Measurements from ENCODE around the gene SMIM1. TPM values are rescaled to one million over a fixed set of nuclear protein-coding genes. Genes with fewer than 3 reads are reported as not detected.

SMIM1 gene
- total RNA-seq, 8 experiments from 2014 or later = 0.87 to 5.2 (median 2.7) TPM

DNA sequence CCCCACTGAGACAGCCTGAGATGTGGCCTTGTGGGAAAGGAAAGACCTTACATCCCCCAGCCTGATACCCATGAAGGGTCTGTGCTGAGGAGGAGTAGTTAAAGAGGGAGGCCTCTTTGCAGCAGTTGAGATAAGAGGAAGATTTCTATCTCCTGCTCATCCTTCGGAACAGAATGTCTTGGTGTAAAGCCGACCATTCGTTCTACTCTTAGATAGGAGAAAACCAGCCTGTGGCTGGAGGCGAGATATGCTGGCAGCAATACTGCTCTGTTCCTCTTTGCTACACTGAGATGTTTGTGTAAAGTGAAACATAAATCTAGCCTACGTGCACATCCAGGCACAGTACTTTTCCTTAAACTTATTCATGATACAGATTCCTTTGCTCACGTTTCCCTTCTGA is 21.8 kb upstream of the SMIM1 start:
- Histone ChIP-seq H3K27ac (no peak overlapping the region), H3K4me3 (no peak overlapping the region), H3K4me1 (replicated peaks in 1 of 2) (peaks cover 11 to 12% of the 10 kb centered on the region in 2 donors)
- WGBS, 10 experiments = 17 to 77% (median 70%) methylated on average over 1 to 6 of the region's 6 CpGs; no CpG with 5 or more reads in 2 of the 10 experiments
- in situ Hi-C loops (cut with MboI; ENCODE audit: low pct_unique_long_range_greater_than_20kb in 2 of 9, low sequenced_read_pairs in 9 of 9, unreplicated experiment in 9 of 9) = no loop called here
- ATAC-seq (replicated peaks in 6 of 8) = no peak

DNA sequence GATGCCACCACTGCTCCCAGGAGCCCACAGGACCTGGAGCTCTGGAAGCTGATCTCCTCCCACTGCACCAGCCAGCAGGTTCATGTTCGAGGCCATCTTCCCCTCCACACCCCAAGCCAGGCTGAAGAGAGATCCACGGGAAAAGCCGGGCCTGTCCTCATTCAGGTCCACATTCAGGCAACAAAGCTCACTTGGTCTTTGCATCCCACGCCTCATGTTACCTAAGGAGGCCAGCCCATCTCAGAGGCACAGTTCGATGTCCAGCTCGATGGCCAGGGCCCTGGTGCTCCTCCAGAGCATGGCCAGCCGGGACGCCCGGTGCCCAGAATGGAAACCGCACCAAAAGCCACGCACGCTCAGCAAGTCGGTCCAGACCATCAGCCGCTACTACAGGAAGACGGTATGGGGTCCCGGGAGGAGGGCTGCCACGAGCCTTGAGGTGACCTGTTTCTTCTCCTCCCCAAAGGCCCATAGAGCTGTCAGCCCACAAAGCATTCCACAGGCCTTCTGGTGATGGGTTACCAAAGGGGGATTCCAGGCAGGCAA is 20.1 kb upstream of the SMIM1 start, which contains the start of gene CCDC27:
CCDC27 (plus strand) TSS at position 51 of the 546 bp plus-strand sequence; CDS start at position 83, 32 bp downstream.
- ATAC-seq (replicated peaks in 6 of 8) = no peak
- in situ Hi-C loops (cut with MboI; ENCODE audit: low pct_unique_long_range_greater_than_20kb in 2 of 9, low sequenced_read_pairs in 9 of 9, unreplicated experiment in 9 of 9) = no loop called here
- Histone ChIP-seq H3K27ac (no peak within 1 kb of the TSS), H3K4me1 (replicated peaks in 1 of 2) (peaks cover 4% of the 10 kb centered on the region in 2 donors), H3K4me3 (no peak within 1 kb of the TSS)
- 83 to 100% (median 91%) methylated on average over 1 to 13 of the region's 17 CpGs; no CpG with 5 or more reads in 4 of the 10 experiments for WGBS, 10 experiments

DNA sequence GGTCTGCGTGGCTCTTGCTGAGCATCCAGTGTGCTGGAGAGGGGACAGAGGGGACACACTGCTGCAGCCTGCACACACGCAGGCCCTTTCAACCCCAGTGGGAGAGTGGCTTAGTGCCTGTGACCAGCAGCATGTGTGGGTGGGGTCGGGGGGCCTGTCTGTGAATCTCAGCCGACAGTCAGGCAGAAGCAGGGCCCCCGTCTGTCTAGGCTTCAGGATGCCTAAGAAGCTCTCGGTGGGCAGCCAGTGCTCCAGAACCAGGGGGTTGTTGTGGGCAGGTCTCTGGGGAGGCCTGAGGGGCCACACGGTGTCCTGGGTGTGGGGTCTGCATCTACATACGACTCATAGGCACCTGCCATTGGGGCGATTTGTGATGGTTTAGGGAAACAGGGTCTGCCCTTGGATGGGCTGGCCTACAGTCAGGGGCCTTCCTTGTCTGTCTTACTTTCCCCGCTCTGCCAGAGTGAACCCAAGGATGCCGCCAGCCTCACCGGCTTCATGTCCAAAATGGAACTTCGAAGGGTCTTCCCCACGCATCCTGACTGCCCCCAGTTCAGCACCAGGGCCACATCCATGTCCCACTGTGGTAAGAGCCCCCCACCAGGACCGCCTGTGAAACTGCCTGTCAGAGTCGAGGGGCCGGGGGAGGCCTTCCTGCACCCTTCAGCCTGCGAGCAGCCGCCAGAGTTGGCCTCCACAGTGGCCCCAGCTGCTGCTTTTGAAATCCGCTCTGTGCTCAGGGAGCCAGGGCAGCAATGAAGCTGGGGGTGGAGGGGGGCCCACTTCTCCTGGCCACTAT is 18.7 kb upstream of the SMIM1 start:
- no peak overlapping the region for H3K27ac ChIP-seq
- ATAC-seq (replicated peaks in 6 of 8) = no peak
- no peak overlapping the region for H3K4me3 ChIP-seq
- WGBS, 10 experiments = 8 to 100% (median 80%) methylated on average over 1 to 17 of the region's 20 CpGs; no CpG with 5 or more reads in 3 of the 10 experiments
- in situ Hi-C loops (cut with MboI; ENCODE audit: low pct_unique_long_range_greater_than_20kb in 2 of 9, low sequenced_read_pairs in 9 of 9, unreplicated experiment in 9 of 9) = no loop called here
- H3K4me1 ChIP-seq (replicated peaks in 1 of 2) = no peaks in the 10 kb centered on the region

DNA sequence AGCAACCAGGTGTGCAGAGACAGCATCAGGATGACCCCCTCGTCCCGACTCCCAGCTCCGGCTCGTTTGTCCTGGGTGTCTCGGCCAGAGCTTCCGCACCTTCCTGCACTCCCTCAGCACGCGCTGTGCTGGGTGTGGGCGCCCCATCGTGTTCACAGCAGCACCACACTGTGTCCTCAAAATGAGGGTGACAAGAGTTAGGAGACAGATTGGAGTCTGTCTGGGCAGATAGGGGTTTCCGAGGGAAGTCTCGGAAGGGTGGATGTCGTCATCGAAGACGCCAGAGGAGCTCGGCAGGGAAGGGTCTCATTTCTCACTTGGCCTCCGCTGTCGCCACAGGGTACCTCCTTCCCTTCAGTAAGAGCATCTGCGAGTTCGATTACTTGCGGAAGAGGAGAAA is 16.2 kb upstream of the SMIM1 start:
- no peaks in the 10 kb centered on the region for H3K4me1 ChIP-seq (replicated peaks in 1 of 2)
- 10 to 85% (median 79%) methylated on average over 4 to 20 of the region's 21 CpGs; no CpG with 5 or more reads in 2 of the 10 experiments for WGBS, 10 experiments
- H3K4me3 ChIP-seq = no peak overlapping the region
- in situ Hi-C loops (cut with MboI; ENCODE audit: low pct_unique_long_range_greater_than_20kb in 2 of 9, low sequenced_read_pairs in 9 of 9, unreplicated experiment in 9 of 9) = no loop called here
- H3K27ac ChIP-seq = peak overlapping the region in 1 of 2 donors; percentile 26
- no peak for ATAC-seq (replicated peaks in 6 of 8)

DNA sequence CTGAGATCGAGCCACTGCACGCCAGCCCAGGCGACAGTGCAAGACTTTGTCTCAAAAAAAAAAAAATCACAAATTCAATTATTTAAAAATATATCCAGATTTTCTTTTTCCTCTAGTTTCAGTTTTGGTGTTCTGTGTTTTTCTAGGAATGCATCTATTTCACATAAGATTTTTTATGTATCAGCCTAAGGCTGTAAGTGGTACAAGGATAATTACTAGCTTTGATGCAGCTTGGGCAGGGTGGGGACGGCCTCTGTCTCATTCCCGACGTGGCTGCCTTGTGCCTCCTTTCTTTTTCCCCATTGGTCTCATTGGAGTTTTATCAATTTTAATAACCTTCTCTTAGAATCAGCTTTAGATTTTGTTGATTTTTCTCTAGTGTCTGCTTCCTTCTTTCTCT is 13.4 kb upstream of the SMIM1 start:
- in situ Hi-C loops (cut with MboI; ENCODE audit: low pct_unique_long_range_greater_than_20kb in 2 of 9, low sequenced_read_pairs in 9 of 9, unreplicated experiment in 9 of 9) = no loop called here
- Histone ChIP-seq H3K4me3 (no peak overlapping the region), H3K4me1 (replicated peaks in 1 of 2) (no peaks in the 10 kb centered on the region), H3K27ac (no peak overlapping the region)
- ATAC-seq (replicated peaks in 6 of 8) = peak in 2 of 8 experiments; percentile 72 to 80
- whole genome bisulfite sequencing, 10 experiments = 0 to 100% (median 82%) methylated on average over 3 to 6 of the region's 6 CpGs

DNA sequence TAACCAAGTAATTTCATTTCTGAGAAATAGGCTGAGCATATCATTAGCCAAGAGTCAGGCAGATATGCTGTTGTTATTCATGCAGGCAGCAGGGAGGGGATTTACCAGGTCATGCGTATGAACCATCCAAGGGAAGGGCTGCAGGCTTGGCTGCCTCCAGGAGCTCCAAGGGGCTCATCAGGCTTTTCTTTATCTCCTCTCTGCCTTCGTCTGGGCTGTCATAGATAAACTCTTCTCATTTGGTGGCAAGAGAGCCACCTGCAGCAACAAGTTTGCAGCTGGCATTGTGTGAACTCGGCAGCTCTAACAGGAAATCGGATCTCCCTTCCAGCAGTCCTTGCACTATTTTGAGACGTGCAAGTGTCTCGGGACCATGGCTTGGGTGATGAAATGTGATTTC is 12.8 kb upstream of the SMIM1 start:
- 18 to 100% (median 61%) methylated on average over 1 to 6 of the region's 6 CpGs for WGBS, 10 experiments
- peak in 2 of 8 experiments; percentile 84 to 87 for ATAC-seq (replicated peaks in 6 of 8)
- in situ Hi-C loops (cut with MboI; ENCODE audit: low pct_unique_long_range_greater_than_20kb in 2 of 9, low sequenced_read_pairs in 9 of 9, unreplicated experiment in 9 of 9) = no loop called here
- no peak overlapping the region for H3K4me3 ChIP-seq
- H3K27ac ChIP-seq = no peak overlapping the region
- H3K4me1 ChIP-seq (replicated peaks in 1 of 2) = no peaks in the 10 kb centered on the region

DNA sequence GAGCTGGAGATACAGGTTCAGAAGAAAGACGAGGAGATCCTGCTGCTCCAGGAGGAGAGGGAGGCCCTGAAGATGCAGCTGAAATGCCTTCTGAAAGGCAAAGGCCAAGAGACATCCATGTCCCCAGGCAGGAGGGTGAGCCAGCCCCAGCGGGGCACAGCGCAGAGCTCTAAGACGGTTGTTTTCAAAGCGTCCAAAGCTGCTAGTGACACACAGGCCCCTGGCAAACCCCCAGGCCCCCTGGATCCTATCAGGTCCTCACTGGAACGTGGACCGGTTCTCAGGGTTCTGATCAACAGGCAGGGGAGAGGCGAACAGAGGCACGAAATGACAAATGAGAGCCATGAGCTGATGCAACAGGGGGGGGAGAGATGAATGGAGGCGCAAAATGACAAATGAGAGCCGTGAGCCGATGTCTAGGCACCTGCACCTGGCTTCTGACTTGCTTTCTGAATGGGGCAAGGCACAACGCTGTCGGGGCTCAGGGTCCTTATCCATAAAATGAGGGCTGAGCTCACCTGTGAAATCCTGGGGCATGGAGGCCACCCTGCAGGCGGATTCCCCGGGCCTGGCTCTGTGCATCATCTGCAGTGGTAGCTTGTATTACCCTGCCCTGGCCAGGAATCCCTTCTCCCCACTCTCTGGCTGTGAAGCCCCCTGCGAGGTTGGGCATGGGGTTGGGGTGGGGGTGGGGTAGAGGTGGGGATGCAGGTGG is 11.1 kb upstream of the SMIM1 start:
- in situ Hi-C loops (cut with MboI; ENCODE audit: low pct_unique_long_range_greater_than_20kb in 2 of 9, low sequenced_read_pairs in 9 of 9, unreplicated experiment in 9 of 9) = no loop called here
- H3K27ac ChIP-seq = no peak overlapping the region
- 40 to 100% (median 74%) methylated on average over 1 to 13 of the region's 17 CpGs; no CpG with 5 or more reads in 1 of the 10 experiments for WGBS, 10 experiments
- no peak overlapping the region for H3K4me3 ChIP-seq
- peak in 2 of 8 experiments; percentile 10 to 22 for ATAC-seq (replicated peaks in 6 of 8)
- H3K4me1 ChIP-seq (replicated peaks in 1 of 2) = no peaks in the 10 kb centered on the region

DNA sequence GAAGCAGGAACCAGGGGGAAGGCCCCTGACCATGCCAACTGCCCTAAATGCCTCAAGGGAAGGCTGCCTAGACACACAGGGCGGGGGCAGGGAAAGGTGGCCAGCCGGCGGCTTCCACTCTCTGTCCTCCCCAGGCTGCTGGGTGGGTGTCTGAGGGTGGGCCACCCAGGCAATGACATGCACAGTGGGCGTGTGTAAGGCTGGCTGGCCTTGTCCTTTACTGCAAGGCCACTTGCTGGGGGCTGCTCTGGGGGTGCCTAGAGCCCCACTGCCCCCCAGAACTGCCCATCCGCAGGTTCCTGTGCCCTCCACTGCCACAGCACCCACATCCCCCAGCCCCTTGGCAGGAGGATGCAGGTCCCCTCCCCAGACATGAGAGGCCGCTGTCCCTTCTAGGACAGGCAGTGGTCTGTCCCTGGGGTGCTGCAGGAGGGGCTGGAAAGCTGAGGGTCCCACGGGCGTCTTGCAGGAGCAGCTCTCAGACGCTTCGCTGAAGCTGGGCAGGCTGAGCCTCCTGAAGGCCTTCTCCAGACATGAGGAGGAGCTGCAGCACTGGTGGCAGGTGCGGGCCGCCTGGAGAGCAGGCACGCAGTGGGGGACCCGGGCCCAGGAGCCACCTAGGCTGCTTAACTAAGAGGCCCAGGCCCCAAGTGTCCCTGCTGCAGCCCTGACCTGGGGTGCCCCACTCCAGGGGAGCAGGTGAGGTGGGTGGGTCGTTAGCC is 10.2 kb upstream of the SMIM1 start:
- Histone ChIP-seq H3K4me1 (replicated peaks in 1 of 2) (no peaks in the 10 kb centered on the region), H3K27ac (no peak overlapping the region), H3K4me3 (no peak overlapping the region)
- ATAC-seq (replicated peaks in 6 of 8) = peak in 5 of 8 experiments; percentile 20 to 37 (median 29)
- in situ Hi-C loops (cut with MboI; ENCODE audit: low pct_unique_long_range_greater_than_20kb in 2 of 9, low sequenced_read_pairs in 9 of 9, unreplicated experiment in 9 of 9) = no loop called here
- 31 to 85% (median 83%) methylated on average over 2 to 8 of the region's 15 CpGs; no CpG with 5 or more reads in 7 of the 10 experiments for WGBS, 10 experiments

DNA sequence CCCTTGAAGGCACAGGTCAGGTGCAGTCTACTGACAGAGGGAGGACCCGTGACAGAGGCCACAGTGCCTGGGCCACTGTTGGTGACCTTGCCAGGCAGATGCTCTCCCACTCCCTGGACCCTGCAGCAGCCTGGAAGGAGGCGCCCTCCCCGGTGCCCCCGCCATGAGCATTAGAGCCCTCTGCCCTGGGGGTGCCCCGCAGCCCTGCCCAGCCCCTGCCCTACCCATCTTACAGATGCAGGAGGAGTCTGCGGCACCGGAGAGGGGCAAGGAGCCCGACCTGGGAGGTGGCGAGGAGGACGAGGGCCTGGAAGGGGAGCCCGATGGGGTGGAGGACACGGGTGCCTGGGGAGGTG is 9.7 kb upstream of the SMIM1 start:
- peak in 4 of 8 experiments; percentile 7 to 40 (median 18) for ATAC-seq (replicated peaks in 6 of 8)
- Histone ChIP-seq H3K4me3 (no peak overlapping the region), H3K27ac (no peak overlapping the region), H3K4me1 (replicated peaks in 1 of 2) (no peaks in the 10 kb centered on the region)
- 80 to 83% methylated on average over 2 to 3 of the region's 12 CpGs; no CpG with 5 or more reads in 8 of the 10 experiments for WGBS, 10 experiments
- in situ Hi-C loops (cut with MboI; ENCODE audit: low pct_unique_long_range_greater_than_20kb in 2 of 9, low sequenced_read_pairs in 9 of 9, unreplicated experiment in 9 of 9) = no loop called here

DNA sequence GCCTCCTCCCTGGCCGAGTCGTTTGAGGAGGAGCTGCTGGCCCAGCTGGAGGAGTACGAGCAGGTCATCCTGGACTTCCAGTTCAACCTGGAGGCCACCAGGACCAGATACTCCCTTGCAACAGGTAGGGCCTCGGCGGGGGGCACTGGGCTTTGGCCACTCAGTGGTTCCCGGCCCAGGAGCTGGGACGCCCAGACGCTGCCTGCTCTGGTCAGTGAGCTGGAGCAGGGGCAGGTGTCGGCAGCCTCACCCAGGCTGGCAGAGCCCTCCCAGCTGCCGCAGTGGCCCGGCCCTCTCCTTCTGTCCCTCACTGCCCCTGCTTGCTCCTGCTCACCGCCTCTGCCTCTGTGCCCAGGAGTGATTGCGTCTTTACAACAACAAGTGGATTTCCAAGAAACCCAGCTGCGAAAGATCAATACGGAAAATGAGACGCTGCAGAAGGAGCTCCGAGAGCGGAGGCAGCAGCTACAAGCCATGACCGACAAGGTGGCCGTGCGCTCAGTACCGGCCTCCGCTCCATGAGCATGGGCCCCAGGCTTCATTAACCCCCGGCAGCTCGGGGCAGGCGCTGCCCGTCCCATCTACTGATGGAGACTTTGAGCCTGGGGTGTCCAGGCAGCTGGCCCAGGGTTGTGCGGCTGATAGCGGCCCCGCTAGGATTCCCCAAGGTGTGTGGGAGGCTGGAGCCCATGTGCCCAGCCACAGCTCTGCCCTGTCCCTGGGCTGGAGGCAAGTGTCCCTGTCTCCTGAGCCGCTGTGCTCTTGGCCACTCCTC is 9.0 kb upstream of the SMIM1 start:
- peak in 4 of 8 experiments; percentile 18 to 39 (median 24) for ATAC-seq (replicated peaks in 6 of 8)
- 20 to 87% (median 83%) methylated on average over 1 to 24 of the region's 31 CpGs; no CpG with 5 or more reads in 4 of the 10 experiments for whole genome bisulfite sequencing, 10 experiments
- Histone ChIP-seq H3K4me1 (replicated peaks in 1 of 2) (no peaks in the 10 kb centered on the region), H3K4me3 (no peak overlapping the region), H3K27ac (no peak overlapping the region)
- in situ Hi-C loops (cut with MboI; ENCODE audit: low pct_unique_long_range_greater_than_20kb in 2 of 9, low sequenced_read_pairs in 9 of 9, unreplicated experiment in 9 of 9) = no loop called here

DNA sequence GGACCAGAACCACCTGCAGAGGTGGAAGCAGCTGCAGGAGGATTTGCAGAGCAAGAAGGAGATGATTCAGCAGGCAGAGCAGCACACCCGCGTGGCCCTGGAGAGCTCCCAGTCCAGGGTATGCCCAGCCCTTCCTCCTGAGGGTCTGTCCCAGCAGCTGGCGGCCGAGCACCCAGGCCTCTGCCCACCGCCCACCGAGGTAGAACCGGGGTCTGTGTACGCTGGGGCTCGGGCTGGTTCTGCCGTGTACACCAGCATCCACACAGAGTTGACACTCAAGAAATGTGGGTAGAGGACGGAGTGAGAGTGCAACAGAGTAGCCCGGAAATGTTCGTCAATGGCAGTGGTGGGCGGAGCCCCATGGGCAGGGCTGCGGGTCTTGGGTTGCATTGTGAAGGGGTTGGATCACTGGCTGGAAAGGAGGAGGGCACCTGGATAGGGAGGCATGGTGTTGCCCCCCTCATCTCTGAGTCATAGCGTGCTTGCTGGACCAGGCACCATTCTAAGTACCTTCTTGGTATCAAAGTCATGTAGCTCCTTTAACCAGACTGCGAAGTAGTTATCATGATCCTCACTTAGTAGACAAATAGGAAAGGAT is 5.1 kb upstream of the SMIM1 start:
- 71 to 100% (median 88%) methylated on average over 1 to 11 of the region's 17 CpGs; no CpG with 5 or more reads in 3 of the 10 experiments for WGBS, 10 experiments
- H3K27ac ChIP-seq = no peak overlapping the region
- peaks cover 11 to 16% of the 10 kb centered on the region in 2 donors for H3K4me1 ChIP-seq (replicated peaks in 1 of 2)
- no peak overlapping the region for H3K4me3 ChIP-seq
- ATAC-seq (replicated peaks in 6 of 8) = no peak
- in situ Hi-C loops (cut with MboI; ENCODE audit: low pct_unique_long_range_greater_than_20kb in 2 of 9, low sequenced_read_pairs in 9 of 9, unreplicated experiment in 9 of 9) = no loop called here

Data from motor neuron (in vitro differentiated cells).